ENCODE measurements around the gene GNAI3. TPM values are rescaled to one million over a fixed set of nuclear protein-coding genes. Genes with fewer than 3 reads are reported as not detected.

Gene GNAI3
- 10 to 100 TPM in 1 of 4 donors, 1 to 10 TPM in 3; 2.3 to 20.0 (median 5.8) TPM for total RNA-seq

DNA sequence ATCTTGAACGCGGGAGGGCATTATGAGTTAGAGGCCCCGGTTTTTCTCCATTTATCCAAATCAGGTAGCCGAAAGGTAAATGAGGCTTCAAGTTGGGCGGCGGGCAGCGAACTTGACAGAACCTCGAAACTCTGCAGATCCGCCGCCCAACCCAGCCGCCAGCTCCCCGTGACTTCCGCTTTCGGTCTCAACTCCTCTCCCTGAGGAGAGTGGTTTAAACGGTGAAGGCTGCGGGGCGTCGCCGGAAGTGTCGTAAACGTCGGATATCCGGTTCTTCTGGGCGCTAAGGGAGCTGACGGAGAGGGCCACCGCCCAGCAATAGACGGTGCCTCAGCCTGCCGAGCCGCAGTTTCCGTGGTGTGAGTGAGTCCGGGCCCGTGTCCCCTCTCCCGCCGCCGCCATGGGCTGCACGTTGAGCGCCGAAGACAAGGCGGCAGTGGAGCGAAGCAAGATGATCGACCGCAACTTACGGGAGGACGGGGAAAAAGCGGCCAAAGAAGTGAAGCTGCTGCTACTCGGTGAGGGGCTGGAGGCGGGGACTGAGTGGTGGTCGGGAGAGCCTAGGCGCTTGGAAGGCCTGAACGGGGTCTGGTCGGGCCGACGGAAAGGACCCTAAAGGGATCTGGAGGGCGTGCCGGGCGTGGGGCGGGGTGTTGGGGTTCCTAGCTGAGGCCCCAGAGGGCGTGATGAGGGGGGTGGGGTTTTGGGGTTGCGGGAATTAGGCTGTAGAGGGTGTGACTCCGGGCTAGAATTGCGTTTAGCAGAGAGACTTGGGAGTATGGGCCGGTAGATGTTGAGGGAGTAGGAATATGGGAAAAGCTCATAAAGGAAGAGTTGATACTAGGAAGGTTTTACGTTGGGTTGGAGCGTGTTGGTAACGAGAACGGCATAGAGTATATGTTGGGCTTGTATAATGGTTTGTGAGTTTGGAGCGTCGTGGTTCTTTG lies at the start of gene GNAI3:
GNAI3 (plus strand) TSS at position 295 of the 947 bp plus-strand sequence; CDS start at position 401, 106 bp downstream.
- peaks cover 0 to 9% of the 10 kb centered on the region in 2 donors for H3K4me1 ChIP-seq
- H3K4me3 ChIP-seq = peak within 1 kb of the TSS; percentile 80 to 92
- no peaks in the 10 kb centered on the region for H3K9me3 ChIP-seq
- H3K36me3 ChIP-seq = no peaks in the 10 kb centered on the region
- peak; percentile 95 to 97 for DNase-seq
- H3K27ac ChIP-seq = peak within 1 kb of the TSS; percentile 95 to 97
- intact Hi-C loops (cut with DNase I; ENCODE audit: low total_unique reads) = loop anchor here (5.0 to 10.0 kb wide), 2 partner anchors 86 to 229 kb away; no protein-coding TSS in a partner anchor
- H3K27me3 ChIP-seq = no peaks in the 10 kb centered on the region
- TF ChIP-seq CTCF (IDR thresholded peaks at IDR 0.05) (peak in 3 of 4 experiments; percentile 1 to 29 (median 12)), POLR2A (IDR thresholded peaks at IDR 0.05) (peak; percentile 96)

DNA sequence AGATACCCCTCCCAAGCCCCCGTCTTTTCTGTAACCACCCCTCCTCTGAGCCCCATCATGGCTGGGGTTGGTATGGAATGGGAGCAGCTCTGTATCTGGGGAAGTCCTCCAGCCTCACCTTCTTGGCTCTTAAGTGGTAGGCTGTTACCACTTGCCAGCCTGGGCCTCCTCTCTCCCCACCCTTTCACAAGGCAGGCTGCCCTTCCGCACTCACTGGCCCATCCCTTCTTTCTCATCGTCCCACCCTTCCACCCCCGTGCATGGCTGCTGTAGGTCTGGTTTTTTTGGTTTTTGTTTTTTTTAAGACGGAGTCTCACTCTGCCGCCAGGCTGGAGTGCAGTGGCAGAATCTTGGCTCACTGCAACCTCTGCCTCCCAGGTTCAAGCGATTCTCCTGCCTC lies 49.3 kb upstream of the GNAI3 start:
- Histone ChIP-seq H3K4me1 (peaks cover 0 to 5% of the 10 kb centered on the region in 2 donors), H3K27ac (no peak overlapping the region)

DNA sequence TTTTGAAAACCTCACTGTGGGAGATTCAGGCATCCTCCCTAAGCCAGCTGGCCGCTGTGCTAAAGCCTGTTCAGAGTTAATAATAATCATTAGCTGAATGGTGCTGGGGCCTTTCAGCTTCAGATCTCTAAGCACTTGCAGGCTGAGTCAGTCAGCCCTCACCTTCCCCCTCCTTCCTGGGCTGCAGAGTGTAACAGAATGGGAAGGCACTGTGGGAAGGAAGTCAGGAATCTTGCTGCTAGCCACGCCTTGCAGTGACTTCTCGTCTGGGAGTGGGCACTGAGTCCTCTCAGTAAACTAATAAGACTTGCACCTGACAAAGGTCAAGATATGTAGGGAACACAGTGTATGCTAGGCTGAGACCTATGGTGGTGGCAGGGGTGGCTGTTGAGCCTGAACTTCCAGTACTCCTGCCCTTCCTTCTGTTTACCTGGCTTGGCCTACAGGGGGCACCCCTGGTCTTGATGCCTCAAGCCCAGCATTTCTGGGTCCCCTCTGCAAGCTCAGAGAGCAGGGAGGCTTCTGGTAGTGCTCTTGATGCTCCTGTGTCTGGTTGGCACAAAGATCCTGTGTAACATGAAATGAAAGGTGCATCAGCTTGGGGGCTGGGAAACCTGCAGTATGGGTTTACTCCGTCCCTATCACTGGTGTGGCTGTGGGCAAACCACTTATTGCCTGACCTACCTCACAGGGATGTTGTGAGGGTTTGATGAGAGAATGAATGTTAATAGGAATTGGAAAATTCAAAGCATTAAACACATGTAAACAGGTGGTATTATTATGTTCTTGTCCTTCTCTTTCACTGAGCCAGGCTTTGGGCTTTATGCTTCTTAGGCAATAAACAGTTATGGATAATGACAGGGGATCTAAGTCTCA lies 48.5 kb upstream of the GNAI3 start:
- no peaks in the 10 kb centered on the region for H3K27me3 ChIP-seq
- no peaks in the 10 kb centered on the region for H3K9me3 ChIP-seq
- intact Hi-C loops (cut with DNase I; ENCODE audit: low total_unique reads) = no loop called here
- H3K4me3 ChIP-seq = no peak overlapping the region
- H3K27ac ChIP-seq = peak overlapping the region in 1 of 2 donors; percentile 5
- TF ChIP-seq CTCF (IDR thresholded peaks at IDR 0.05) (peak in 1 of 4 experiments; percentile 14), POLR2A (IDR thresholded peaks at IDR 0.05) (no peak)
- no peaks in the 10 kb centered on the region for H3K36me3 ChIP-seq
- DNase-seq = no peak
- H3K4me1 ChIP-seq = peaks cover 0 to 5% of the 10 kb centered on the region in 2 donors

More for the DNA sequence above, 49.3 kb upstream of the GNAI3 start:
- no peak for TF ChIP-seq CTCF (IDR thresholded peaks at IDR 0.05)
- no peak for TF ChIP-seq POLR2A (IDR thresholded peaks at IDR 0.05)
- H3K36me3 ChIP-seq = no peaks in the 10 kb centered on the region
- no peak for DNase-seq
- no peaks in the 10 kb centered on the region for H3K27me3 ChIP-seq
- H3K4me3 ChIP-seq = no peak overlapping the region
- no peaks in the 10 kb centered on the region for H3K9me3 ChIP-seq
- intact Hi-C loops (cut with DNase I; ENCODE audit: low total_unique reads) = no loop called here

GRCh38 chr1:109500941-109501381 lies 47.5 kb upstream of the GNAI3 start:
- peaks cover 0 to 5% of the 10 kb centered on the region in 2 donors for H3K4me1 ChIP-seq
- no peaks in the 10 kb centered on the region for H3K36me3 ChIP-seq
- no peaks in the 10 kb centered on the region for H3K9me3 ChIP-seq
- no peak overlapping the region for H3K4me3 ChIP-seq
- H3K27ac ChIP-seq = peak overlapping the region in 1 of 2 donors; percentile 35
- TF ChIP-seq POLR2A (IDR thresholded peaks at IDR 0.05) = no peak
- TF ChIP-seq CTCF (IDR thresholded peaks at IDR 0.05) = no peak
- DNase-seq = no peak
- H3K27me3 ChIP-seq = no peaks in the 10 kb centered on the region
- intact Hi-C loops (cut with DNase I; ENCODE audit: low total_unique reads) = no loop called here
